Glutamatergic neuron (in vitro differentiated cells): ENCODE data around the gene KMT2E. TPM values are rescaled to one million over a fixed set of nuclear protein-coding genes. Genes with fewer than 3 reads are reported as not detected.

Source experiments
- DNase-seq: peaks from one replicate; pipeline ENCODE4 v3.0.0; 2022
- H3K27ac Mint-ChIP-seq: one replicate; pipeline ENCODE4 v1.8.0; 2020; ENCODE audit warnings: mild to moderate bottlenecking, mixed read lengths, inconsistent platforms; ENCODE audit not compliant: unreplicated experiment
- H3K27me3 Mint-ChIP-seq: one replicate; pipeline ENCODE4 v1.8.0; 2020; ENCODE audit warnings: mild to moderate bottlenecking, moderate library complexity, mixed read lengths, inconsistent platforms; ENCODE audit not compliant: unreplicated experiment
- H3K36me3 Mint-ChIP-seq: one replicate; pipeline ENCODE4 v1.8.0; 2020; ENCODE audit warnings: mild to moderate bottlenecking, mixed read lengths, inconsistent platforms; ENCODE audit not compliant: unreplicated experiment
- H3K4me1 Mint-ChIP-seq: one replicate; pipeline ENCODE4 v1.8.0; 2020; ENCODE audit warnings: mild to moderate bottlenecking, low read depth, mixed read lengths, inconsistent platforms; ENCODE audit not compliant: unreplicated experiment
- H3K4me3 Mint-ChIP-seq: one replicate; pipeline ENCODE4 v1.8.0; 2020; ENCODE audit warnings: mild to moderate bottlenecking, mixed read lengths, inconsistent platforms; ENCODE audit not compliant: unreplicated experiment
- H3K9me3 Mint-ChIP-seq: one replicate; pipeline ENCODE4 v1.8.0; 2020; ENCODE audit warnings: mild to moderate bottlenecking, moderate library complexity, mixed read lengths, inconsistent platforms; ENCODE audit not compliant: unreplicated experiment
- CTCF ChIP-seq: fragments of 200-600 bp; sonication (generic); IDR thresholded peaks from one replicate; pipeline ENCODE4 v1.5.0; 2021; ENCODE audit not compliant: partially characterized antibody, unreplicated experiment
- total RNA-seq: library from RNA; stranded (reverse); fragmentation: NEBNext Ultra II Directional; extraction: Animal tissue kit (Norgen Biotek cat#: 25700); gene quantifications from one replicate; pipeline ENCODE4 v1.2.1, GENCODE V29; 2021; ENCODE audit not compliant: unreplicated experiment

Gene KMT2E
- total RNA-seq, 1 donor from 2014 or later: 126 TPM

GRCh38 chr7:105130048-105130447 lies 116.0 kb downstream of the KMT2E start:
- Mint-ChIP-seq H3K4me3 (no peak overlapping the region), H3K27me3 (peaks cover 4% of the 10 kb centered on the region), H3K9me3 (no peaks in the 10 kb centered on the region), H3K36me3 (peaks cover 7% of the 10 kb centered on the region), H3K4me1 (peaks cover 35% of the 10 kb centered on the region), H3K27ac (no peak overlapping the region)
- no peak for TF ChIP-seq CTCF
- no peak for DNase-seq

- H3K4me3 Mint-ChIP-seq: no peak overlapping the region
- H3K36me3 Mint-ChIP-seq: peaks cover 6% of the 10 kb centered on the region
- H3K4me1 Mint-ChIP-seq: peaks cover 32% of the 10 kb centered on the region
- TF ChIP-seq CTCF: no peak
- no peaks in the 10 kb centered on the region for H3K9me3 Mint-ChIP-seq
- no peak for DNase-seq
- H3K27me3 Mint-ChIP-seq: peaks cover 4% of the 10 kb centered on the region
- no peak overlapping the region for H3K27ac Mint-ChIP-seq
Measured at GRCh38 chr7:105130580-105130979, 116.6 kb downstream of the KMT2E start.

- Mint-ChIP-seq H3K4me1 (peaks cover 28% of the 10 kb centered on the region), H3K4me3 (no peak overlapping the region), H3K9me3 (no peaks in the 10 kb centered on the region), H3K36me3 (peaks cover under 1% of the 10 kb centered on the region), H3K27ac (no peak overlapping the region), H3K27me3 (peaks cover 3% of the 10 kb centered on the region)
- no peak for TF ChIP-seq CTCF
- no peak for DNase-seq
Measured at GRCh38 chr7:105131033-105131656, 117.1 kb downstream of the KMT2E start.

DNA sequence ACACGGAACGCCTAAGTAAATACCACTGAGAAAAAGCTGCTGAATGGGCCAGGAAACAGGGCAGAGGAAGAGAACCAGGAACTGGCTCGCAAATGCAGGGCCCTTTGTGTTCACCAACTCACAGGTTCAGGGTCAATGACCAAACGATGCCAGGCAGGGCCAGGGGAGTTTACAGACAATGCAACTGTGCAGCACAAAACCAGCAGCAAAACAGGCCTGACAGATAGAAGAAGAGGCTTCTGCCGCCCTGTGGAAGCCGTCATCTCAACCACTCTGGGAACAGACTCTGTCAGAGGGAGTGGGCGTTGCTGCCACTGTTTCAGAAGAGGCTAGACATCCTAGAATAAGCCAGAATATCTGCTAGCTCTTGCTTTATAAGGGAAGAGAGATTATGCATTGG lies 117.9 kb downstream of the KMT2E start:
- Mint-ChIP-seq H3K27me3 (peaks cover 2% of the 10 kb centered on the region), H3K36me3 (no peaks in the 10 kb centered on the region), H3K4me1 (peaks cover 24% of the 10 kb centered on the region), H3K9me3 (no peaks in the 10 kb centered on the region), H3K27ac (no peak overlapping the region), H3K4me3 (no peak overlapping the region)
- DNase-seq: no peak
- TF ChIP-seq CTCF: no peak

DNA sequence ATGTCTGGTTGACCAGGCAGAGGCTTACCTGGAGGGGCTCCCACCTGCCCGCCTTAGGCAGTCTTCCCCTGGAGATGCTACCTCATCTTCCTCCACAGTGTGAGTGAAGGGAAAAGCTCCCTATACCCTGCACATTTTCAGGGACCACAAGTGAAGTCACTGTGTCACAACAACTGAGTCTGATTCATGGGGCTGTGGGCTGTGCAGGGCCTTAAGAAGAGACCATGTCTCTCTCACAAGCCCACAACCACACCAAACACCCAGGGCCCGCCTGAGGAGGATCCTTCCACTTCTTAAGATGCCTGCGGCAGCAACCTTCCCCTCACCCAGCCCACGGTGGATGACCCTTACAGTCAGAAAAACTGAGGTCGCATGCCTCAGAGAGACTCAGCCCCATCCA lies 118.3 kb downstream of the KMT2E start:
- Mint-ChIP-seq H3K4me3 (no peak overlapping the region), H3K4me1 (peaks cover 21% of the 10 kb centered on the region), H3K27ac (no peak overlapping the region), H3K27me3 (peaks cover 2% of the 10 kb centered on the region), H3K36me3 (no peaks in the 10 kb centered on the region), H3K9me3 (no peaks in the 10 kb centered on the region)
- no peak for DNase-seq
- no peak for TF ChIP-seq CTCF
